GM19455 (cell line): ENCODE measurements around the gene NEUROD2.
"Not testable (repeated sequence)": the region's sequence is repeated elsewhere in the genome, so short reads cannot be mapped to it uniquely, and the experiment has no call there.

Experiments
- ATAC-seq: cut with Tn5 transposase; IDR thresholded peaks from one replicate; pipeline ENCODE4 v1.9.1; 2021; ENCODE audit not compliant: unreplicated experiment

Gene NEUROD2

GRCh38 chr17:39602533-39603303 is 5.0 kb downstream of the NEUROD2 start:
- ATAC-seq, result no peak

GRCh38 chr17:39601758-39602532 is 5.8 kb downstream of the NEUROD2 start:
- no peak for ATAC-seq

DNA sequence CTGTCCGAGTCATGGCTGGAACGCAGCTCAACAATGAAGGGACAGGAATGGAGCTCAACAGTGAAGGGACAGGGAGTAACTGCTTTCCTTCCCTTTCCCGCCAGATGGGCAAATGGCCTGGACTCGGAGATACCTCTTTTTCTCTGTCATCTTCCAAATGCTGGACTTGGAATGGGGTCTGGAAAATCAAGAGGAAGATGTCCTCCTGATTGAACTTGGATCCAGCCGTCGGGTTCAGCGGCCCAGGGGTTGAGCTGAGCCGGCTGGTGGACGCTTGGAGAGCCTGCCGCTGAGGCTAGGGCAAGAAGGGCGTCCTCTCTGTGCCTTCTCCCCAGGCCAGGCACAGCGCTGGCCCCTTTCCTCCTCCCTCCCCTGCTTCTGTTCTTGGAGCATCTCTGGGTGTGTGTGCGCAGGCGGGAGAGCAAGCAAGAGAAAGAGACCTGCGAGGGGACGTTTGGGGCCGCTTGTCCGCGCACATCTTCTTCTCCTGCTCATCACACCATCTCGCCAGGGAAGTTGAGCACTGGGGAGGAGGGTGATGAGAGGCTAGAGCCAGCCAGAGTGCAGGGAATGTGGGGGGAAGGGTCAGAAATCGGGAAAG is 6.6 kb downstream of the NEUROD2 start:
- no peak for ATAC-seq

DNA sequence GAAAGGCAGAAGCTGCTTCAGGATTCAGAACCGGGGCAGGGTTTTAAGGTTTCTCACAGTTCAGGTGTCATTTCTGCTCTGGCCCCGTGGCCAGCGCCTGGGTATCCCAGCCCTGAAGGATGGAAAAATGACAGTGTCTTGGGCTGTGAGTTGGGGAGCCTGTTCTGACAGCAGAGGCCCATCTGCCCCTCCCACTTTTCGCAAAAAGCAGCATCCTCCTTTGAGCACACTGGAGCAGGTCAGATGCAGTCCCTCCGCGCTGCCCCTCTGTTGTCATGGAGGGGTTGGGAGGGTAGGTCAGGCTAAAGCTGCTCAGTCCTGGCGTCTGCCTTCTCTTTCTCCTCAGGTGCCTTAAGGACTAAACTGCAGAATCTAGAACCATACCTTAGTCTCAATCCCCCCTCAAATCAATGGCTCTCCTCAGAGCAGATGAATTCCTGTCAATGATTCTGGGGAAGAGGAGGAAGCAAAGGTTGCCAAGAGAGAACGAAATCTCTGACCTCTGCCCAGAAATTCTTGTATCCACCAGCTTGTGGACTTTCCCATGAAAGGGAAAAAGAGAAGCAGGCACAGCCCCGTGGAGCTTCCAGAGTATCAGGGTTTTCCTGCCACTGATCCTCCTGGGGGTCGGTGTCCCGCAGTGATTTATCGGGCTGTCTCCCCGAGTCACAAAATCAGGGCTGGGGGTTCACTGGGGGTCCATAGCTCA is 7.3 kb downstream of the NEUROD2 start:
- no peak for ATAC-seq

DNA sequence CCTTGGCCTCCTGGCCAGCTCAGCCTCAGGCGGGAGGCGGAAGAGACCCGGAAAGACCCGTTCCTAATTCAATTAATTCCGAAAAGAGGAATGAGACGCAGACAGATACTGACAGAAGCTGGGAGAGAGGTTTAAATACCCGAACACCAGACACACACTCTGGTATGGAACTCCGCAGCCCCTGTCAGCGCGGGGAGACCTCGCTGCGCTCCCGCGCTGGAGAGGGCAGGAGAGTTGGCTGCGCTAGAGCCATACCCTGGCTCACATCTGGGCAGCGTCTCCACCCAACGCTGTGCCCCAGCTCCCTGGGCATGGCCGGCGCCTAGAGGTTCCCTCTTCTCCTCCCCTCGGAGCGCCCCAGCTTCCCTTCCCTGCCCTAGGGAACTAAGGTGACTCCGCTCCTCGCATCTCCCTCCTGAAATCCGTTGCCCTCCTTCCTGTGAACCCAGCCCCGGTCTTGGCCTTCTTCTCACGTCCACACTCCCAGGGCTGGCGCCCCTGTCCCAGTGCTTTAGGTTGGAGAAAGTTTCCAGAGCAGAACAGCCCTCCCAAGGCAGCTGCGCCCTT is 8.0 kb downstream of the NEUROD2 start:
- ATAC-seq, result no peak

DNA sequence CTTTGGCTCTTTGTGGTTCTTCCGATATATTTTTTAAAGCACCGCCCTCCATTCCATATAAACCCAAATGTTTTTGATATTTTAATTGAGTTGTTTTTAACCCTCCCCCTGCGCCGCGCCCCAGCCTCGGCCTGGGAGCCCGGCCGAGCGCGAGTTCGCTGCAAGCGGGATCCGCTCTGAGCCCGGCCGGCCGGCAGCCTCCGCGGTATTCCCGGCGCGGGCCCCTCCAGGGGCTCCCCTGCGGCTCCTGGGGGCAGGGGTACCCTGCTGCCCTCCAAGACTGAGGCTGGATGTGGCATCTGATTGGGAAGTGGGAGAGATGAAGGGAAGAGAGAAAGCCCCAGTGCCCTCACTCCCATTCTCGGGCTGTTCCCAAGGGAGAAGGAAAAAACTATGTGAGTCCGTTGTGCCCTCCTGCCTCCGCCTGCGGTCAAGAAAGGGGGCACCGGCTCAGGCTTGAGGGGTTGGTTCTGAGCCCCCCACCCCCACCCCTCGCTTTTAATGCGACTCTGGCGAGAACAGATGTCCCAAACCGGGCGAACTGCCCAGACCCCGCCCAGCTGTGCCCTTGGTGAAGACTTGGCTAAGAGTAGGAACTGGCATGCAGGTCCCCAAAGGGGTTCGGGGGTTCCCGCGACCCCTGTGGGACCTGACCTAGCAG is 8.6 kb downstream of the NEUROD2 start:
- no peak for ATAC-seq

GRCh38 chr17:39598630-39599003 is 9.1 kb downstream of the NEUROD2 start:
- no peak for ATAC-seq

DNA sequence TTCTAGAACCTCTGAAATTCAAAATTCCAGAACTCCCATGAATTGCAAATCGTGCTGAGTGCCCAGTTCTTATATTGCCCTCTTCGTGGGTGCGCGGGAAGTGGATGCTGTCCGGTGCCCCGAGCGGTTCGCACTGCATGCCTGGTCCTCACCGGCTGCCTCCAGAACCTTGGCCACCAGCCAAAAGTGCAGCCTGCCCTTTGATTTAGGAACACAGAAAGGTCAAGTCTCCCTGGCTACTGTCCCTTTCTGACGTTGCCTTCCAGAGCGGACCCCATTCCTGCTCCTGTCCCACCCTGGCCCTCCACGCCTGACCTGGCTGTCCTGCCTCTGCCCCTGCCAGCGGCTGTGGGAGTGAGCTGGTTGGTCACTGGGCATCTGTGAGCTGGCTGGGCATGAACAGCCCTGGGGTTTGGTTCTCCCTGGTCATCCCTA is 9.7 kb downstream of the NEUROD2 start:
- ATAC-seq, result no peak

- no peak for ATAC-seq
Observed at GRCh38 chr17:39597372-39598046, 10.2 kb downstream of the NEUROD2 start.

DNA sequence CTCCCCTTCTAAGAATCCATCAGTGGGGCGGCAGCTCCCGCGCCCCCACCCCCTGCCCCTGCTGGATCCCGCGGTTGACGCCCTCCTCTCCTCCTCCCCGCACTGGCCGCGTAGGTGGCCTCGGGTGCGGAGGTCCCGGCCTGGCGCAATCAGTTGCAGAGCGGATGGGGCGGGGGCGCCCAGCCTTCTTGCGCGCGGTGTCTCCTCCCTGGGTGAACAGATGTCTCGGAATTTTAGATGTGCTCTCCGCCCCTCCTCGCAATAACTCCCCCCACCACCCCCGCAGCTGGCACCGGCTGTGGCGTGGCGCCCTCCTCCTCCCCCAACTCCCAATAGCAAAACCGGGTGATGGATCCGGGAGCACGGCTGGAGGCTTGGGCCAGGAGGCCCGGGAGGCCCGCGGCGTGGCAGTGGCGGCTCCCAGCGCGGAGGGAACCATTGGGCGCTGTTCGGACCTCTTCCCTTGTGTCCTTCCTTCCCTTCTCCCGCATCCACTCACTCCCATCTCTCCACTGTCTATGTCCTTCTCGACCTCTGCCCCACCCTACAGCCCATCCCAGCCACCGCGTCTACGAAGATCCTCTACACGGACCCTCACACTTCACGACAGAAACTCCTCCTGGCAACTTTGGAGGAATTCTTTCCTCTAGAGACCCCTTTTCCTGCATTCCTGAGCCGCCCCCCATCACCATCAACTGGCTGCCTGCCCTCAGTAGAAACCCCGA is 11.0 kb downstream of the NEUROD2 start:
- no peak for ATAC-seq

- no peak for ATAC-seq
Observed at GRCh38 chr17:39595928-39596510, 11.7 kb downstream of the NEUROD2 start.

- ATAC-seq, result no peak
Observed at GRCh38 chr17:39595294-39595693, 12.4 kb downstream of the NEUROD2 start.

- no peak for ATAC-seq
Observed at GRCh38 chr17:39593371-39593770, 14.3 kb downstream of the NEUROD2 start.

GRCh38 chr17:39591958-39592954 is 15.5 kb downstream of the NEUROD2 start:
- no peak for ATAC-seq

- not testable (repeated sequence) for ATAC-seq
Observed at GRCh38 chr17:39590180-39590579, 17.5 kb downstream of the NEUROD2 start.

DNA sequence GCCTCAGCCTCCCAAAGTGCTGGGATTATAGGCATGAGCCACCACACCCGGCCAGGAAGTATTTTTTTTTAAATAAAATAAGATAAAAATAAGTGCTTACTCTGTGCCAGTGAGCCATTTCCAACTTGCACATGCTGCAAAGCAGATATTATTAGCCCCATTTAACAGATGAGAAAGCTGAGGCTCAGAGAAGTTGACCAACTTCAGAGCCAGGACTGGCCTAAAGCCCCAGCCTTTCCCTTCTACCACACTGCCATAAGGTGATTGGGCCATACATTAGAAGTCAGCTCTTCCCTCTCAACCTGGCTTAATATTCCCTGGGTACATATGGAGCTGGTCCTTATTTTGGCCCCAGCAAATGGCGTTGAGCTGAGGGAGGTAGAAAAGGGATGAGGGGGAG is 25.1 kb downstream of the NEUROD2 start:
- ATAC-seq, result no peak

- no peak for ATAC-seq
Observed at GRCh38 chr17:39581759-39582085, 26.0 kb downstream of the NEUROD2 start.
